ENCODE measurements around the gene DNAH5.

DNA sequence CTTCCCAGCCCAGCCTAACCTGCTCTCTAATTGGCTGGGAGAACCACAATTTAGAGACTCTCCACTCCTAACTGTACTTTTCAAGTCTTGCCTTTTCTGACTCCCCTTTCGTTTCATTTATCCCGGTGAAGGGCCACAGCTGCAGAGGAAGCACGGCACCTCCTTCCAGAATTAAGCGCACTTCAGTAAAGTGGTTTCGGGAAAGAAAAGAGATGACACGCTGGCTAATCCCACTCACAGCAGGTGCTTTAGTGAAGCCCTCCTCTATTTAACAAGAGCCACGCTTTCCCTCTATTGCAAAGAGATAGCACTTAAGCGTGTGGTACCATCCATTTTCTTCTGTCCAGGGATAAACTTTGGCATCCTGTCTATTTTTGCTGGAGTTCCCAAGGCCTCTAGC, 4.8 kb downstream of the DNAH5 start:
- TF ChIP-seq POLR2A (IDR thresholded peaks at IDR 0.05) = no peak
- no peak for TF ChIP-seq CTCF (IDR thresholded peaks at IDR 0.05)

All from right lobe of liver (tissue), 4 donors.